ENCODE data around the gene FAM124B.

The FAM124B gene

DNA sequence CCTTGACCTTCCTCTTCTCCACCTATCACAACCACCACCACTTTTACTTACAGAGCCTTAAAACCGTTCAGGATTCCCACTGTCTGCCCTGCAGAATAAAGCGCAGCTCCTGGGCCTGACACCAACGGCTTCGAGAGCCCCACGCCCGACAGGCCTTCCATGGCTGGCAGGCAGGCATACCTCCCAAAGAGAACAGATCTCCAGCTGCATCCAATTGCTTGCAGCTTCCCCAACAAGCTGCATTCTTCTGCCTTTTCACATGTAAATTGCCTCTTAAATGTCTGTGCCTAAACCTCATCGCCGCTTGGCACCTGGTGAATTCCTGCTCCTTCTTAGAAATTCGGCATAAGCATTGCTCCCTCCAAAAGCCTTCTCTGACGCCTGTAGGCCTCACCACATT, 31.5 kb upstream of the FAM124B start:
- DNase-seq (ENCODE audit: low read depth), result no peak
- no peak overlapping the region for H3K4me3 ChIP-seq (ENCODE audit: low read depth, low read length)
- no peak for TF ChIP-seq CTCF (IDR thresholded peaks at IDR 0.05; ENCODE audit: low read depth, low read length)

- no peak overlapping the region for H3K4me3 ChIP-seq (ENCODE audit: low read depth, low read length)
- DNase-seq (ENCODE audit: low read depth), result no peak
- TF ChIP-seq POLR2A (IDR thresholded peaks at IDR 0.05; ENCODE audit: extremely low read depth, insufficient read length) (no peak), CTCF (IDR thresholded peaks at IDR 0.05; ENCODE audit: low read depth, low read length) (no peak), MAX (IDR thresholded peaks at IDR 0.05; ENCODE audit: low read depth, low read length) (no peak), MYC (IDR thresholded peaks at IDR 0.05; ENCODE audit: low read depth, low read length) (no peak)
These were observed 30.2 kb upstream of the FAM124B start for GRCh38 chr2:224432003-224432579.

- H3K4me3 ChIP-seq (ENCODE audit: low read depth, low read length), result no peak overlapping the region
- TF ChIP-seq CTCF (IDR thresholded peaks at IDR 0.05; ENCODE audit: low read depth, low read length), result no peak
- no peak for TF ChIP-seq MYC (IDR thresholded peaks at IDR 0.05; ENCODE audit: low read depth, low read length)
- TF ChIP-seq MAX (IDR thresholded peaks at IDR 0.05; ENCODE audit: low read depth, low read length), result no peak
- TF ChIP-seq POLR2A (IDR thresholded peaks at IDR 0.05; ENCODE audit: extremely low read depth, insufficient read length), result no peak
- no peak for DNase-seq (ENCODE audit: low read depth)
These were observed 27.5 kb upstream of the FAM124B start for GRCh38 chr2:224429441-224429810.

GRCh38 chr2:224428787-224429440, 27.0 kb upstream of the FAM124B start:
- no peak for DNase-seq (ENCODE audit: low read depth)
- no peak for TF ChIP-seq MAX (IDR thresholded peaks at IDR 0.05; ENCODE audit: low read depth, low read length)
- TF ChIP-seq POLR2A (IDR thresholded peaks at IDR 0.05; ENCODE audit: extremely low read depth, insufficient read length), result no peak
- TF ChIP-seq CTCF (IDR thresholded peaks at IDR 0.05; ENCODE audit: low read depth, low read length), result no peak
- no peak for TF ChIP-seq MYC (IDR thresholded peaks at IDR 0.05; ENCODE audit: low read depth, low read length)
- H3K4me3 ChIP-seq (ENCODE audit: low read depth, low read length), result no peak overlapping the region

GRCh38 chr2:224427471-224427870, 25.6 kb upstream of the FAM124B start:
- no peak for TF ChIP-seq POLR2A (IDR thresholded peaks at IDR 0.05; ENCODE audit: extremely low read depth, insufficient read length)
- no peak for TF ChIP-seq CTCF (IDR thresholded peaks at IDR 0.05; ENCODE audit: low read depth, low read length)
- no peak for TF ChIP-seq MYC (IDR thresholded peaks at IDR 0.05; ENCODE audit: low read depth, low read length)
- TF ChIP-seq MAX (IDR thresholded peaks at IDR 0.05; ENCODE audit: low read depth, low read length), result no peak
- no peak for DNase-seq (ENCODE audit: low read depth)
- H3K4me3 ChIP-seq (ENCODE audit: low read depth, low read length), result no peak overlapping the region

DNA sequence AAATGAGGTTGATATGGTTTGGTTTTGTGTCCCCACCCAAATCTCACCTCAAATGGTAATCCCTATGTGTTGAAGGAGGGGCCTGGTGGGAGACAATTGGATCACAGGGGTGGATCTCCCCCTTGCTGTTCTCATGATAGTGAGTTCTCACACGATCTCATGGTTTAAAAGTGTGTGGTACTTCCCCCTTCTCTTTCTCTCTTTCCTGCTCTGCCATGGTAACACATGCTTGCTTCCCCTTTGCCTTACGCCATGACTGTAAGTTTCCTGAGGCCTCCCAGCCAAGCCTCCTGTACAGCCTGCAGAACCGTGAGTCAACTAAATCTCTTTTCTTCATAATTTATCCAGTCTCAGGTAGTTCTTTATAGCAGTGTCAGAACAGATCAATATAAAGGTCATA, 24.7 kb upstream of the FAM124B start:
- TF ChIP-seq POLR2A (IDR thresholded peaks at IDR 0.05; ENCODE audit: extremely low read depth, insufficient read length) (no peak), MAX (IDR thresholded peaks at IDR 0.05; ENCODE audit: low read depth, low read length) (no peak), CTCF (IDR thresholded peaks at IDR 0.05; ENCODE audit: low read depth, low read length) (no peak), MYC (IDR thresholded peaks at IDR 0.05; ENCODE audit: low read depth, low read length) (no peak)

More for the DNA sequence above, 24.7 kb upstream of the FAM124B start:
- H3K4me3 ChIP-seq (ENCODE audit: low read depth, low read length), result no peak overlapping the region
- DNase-seq (ENCODE audit: low read depth), result no peak
